HL-60 (cell line): ENCODE results near the gene DPYSL5.

Experiments
- DNase-seq, 2 experiments: peaks; one replicate each; pipeline ENCODE4 v3.0.0-alpha.2; 2010 to 2020; ENCODE audit warnings: low read depth in 1 of 2, low spot score in 1 of 2
- H3K27ac ChIP-seq: fragments of 250-450 bp; sonication (Bioruptor Pico); replicated peaks from 2 replicates; pipeline ENCODE4 v1.5.1; 2020; ENCODE audit warnings: mild to moderate bottlenecking, moderate library complexity
- H3K27me3 ChIP-seq: fragments of 250-450 bp; sonication (Bioruptor Pico); 2 replicates; pipeline ENCODE4 v1.5.1; 2021; ENCODE audit warnings: mild to moderate bottlenecking, moderate library complexity; ENCODE audit not compliant: insufficient read depth, poor library complexity, severe bottlenecking
- H3K4me3 ChIP-seq: replicated peaks from 2 replicates; pipeline ENCODE4 v1.5.1; 2011; ENCODE audit warnings: mild to moderate bottlenecking, control low read depth, low read length; ENCODE audit not compliant: insufficient read depth
- GABPA ChIP-seq: IDR thresholded peaks from 2 replicates; pipeline ENCODE4 v1.6.1; 2012; ENCODE audit warnings: low read depth
- POLR2AphosphoS5 ChIP-seq: IDR thresholded peaks from 2 replicates; pipeline ENCODE4 v1.6.1; 2012; ENCODE audit warnings: low read depth
- SPI1 ChIP-seq: IDR thresholded peaks from 2 replicates; pipeline ENCODE4 v1.6.1; 2012; ENCODE audit warnings: low read depth, mild to moderate bottlenecking, borderline replicate concordance
- TF ChIP-seq, protein P1 (sequence below): IDR thresholded peaks from one replicate; pipeline ENCODE4 v1.5.1; 2011; ENCODE audit warnings: low read length, control low read depth, inconsistent platforms; ENCODE audit not compliant: insufficient read depth
- TF ChIP-seq, protein P2 (sequence below): IDR thresholded peaks from 2 replicates; pipeline ENCODE4 v1.6.1; 2012; ENCODE audit warnings: low read depth; ENCODE audit not compliant: insufficient replicate concordance

Gene DPYSL5

DNA sequence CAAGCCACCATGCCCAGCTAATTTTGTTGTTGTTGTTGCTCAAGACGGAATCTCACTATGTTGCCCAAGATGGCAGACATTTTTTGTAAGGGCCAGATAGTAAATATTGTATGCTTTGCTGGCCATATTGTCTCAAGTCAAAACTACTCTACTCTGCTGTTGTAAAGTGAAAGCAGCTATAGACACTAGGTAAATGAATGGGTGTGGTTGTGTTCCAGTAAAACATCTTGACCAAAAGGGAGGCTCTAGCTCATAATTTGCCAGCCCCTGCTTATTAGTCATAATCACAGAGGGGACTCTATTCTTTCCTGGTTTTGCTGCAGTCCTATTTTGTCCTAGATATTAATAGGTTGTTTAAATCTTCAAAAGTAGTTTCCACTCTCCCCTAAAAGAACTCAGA lies 147.1 kb downstream of the DPYSL5 start:
- no peaks in the 10 kb centered on the region for H3K27me3 ChIP-seq
- H3K4me3 ChIP-seq: no peak overlapping the region
- no peak for TF ChIP-seq SPI1
- TF ChIP-seq, protein P1, sequence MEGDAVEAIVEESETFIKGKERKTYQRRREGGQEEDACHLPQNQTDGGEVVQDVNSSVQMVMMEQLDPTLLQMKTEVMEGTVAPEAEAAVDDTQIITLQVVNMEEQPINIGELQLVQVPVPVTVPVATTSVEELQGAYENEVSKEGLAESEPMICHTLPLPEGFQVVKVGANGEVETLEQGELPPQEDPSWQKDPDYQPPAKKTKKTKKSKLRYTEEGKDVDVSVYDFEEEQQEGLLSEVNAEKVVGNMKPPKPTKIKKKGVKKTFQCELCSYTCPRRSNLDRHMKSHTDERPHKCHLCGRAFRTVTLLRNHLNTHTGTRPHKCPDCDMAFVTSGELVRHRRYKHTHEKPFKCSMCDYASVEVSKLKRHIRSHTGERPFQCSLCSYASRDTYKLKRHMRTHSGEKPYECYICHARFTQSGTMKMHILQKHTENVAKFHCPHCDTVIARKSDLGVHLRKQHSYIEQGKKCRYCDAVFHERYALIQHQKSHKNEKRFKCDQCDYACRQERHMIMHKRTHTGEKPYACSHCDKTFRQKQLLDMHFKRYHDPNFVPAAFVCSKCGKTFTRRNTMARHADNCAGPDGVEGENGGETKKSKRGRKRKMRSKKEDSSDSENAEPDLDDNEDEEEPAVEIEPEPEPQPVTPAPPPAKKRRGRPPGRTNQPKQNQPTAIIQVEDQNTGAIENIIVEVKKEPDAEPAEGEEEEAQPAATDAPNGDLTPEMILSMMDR: no peak
- TF ChIP-seq, protein P2, sequence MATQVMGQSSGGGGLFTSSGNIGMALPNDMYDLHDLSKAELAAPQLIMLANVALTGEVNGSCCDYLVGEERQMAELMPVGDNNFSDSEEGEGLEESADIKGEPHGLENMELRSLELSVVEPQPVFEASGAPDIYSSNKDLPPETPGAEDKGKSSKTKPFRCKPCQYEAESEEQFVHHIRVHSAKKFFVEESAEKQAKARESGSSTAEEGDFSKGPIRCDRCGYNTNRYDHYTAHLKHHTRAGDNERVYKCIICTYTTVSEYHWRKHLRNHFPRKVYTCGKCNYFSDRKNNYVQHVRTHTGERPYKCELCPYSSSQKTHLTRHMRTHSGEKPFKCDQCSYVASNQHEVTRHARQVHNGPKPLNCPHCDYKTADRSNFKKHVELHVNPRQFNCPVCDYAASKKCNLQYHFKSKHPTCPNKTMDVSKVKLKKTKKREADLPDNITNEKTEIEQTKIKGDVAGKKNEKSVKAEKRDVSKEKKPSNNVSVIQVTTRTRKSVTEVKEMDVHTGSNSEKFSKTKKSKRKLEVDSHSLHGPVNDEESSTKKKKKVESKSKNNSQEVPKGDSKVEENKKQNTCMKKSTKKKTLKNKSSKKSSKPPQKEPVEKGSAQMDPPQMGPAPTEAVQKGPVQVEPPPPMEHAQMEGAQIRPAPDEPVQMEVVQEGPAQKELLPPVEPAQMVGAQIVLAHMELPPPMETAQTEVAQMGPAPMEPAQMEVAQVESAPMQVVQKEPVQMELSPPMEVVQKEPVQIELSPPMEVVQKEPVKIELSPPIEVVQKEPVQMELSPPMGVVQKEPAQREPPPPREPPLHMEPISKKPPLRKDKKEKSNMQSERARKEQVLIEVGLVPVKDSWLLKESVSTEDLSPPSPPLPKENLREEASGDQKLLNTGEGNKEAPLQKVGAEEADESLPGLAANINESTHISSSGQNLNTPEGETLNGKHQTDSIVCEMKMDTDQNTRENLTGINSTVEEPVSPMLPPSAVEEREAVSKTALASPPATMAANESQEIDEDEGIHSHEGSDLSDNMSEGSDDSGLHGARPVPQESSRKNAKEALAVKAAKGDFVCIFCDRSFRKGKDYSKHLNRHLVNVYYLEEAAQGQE: no peak
- H3K27ac ChIP-seq: no peak overlapping the region
- no peak for DNase-seq

DNA sequence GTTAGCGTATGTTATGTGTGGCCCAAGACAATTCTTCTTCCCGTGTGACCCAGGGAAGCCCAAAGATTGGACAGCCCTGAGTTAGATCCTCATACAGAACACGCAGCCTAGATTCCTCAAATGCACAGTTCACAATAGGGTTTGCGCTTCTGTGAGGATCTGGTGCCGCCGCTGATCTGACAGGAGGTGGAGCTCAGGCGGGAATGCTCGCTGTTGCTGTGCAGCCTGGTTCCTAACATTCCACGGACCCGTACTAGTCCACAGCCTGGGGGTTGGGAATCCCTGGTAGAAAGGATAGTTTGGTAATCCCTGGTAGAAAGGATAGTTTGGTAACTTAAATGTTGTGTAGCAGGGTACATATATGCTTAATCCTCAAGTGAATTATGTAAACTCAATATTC lies 149.5 kb downstream of the DPYSL5 start:
- Histone ChIP-seq H3K27ac (no peak overlapping the region), H3K4me3 (no peak overlapping the region), H3K27me3 (no peaks in the 10 kb centered on the region)
- TF ChIP-seq SPI1: no peak
- DNase-seq: no peak

DNA sequence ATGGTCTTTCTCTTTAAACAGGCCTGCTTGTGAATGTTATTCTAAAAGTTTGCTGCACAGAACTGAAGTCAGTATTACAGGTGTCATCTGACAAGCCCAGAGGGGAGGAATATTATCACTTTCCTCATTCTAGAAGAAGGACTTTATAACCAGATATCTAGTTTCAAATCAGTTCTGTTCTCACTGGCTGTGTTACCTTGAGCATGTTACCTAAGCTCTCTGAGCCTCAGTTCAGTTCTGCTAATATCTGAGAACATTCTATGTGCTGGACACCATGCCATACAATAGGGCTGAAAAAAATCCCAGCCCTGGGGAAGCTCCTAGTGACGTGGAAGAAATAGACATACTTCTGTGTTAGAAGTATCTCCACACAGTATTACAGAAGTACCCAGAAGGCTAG lies 150.4 kb downstream of the DPYSL5 start:
- no peak overlapping the region for H3K4me3 ChIP-seq
- no peaks in the 10 kb centered on the region for H3K27me3 ChIP-seq
- DNase-seq: no peak
- H3K27ac ChIP-seq: no peak overlapping the region
- TF ChIP-seq SPI1 (no peak), GABPA (no peak), POLR2AphosphoS5 (no peak)
- TF ChIP-seq, protein P2: no peak
- TF ChIP-seq, protein P1: no peak
